Natural killer cell (primary cell): ENCODE measurements around the gene KLK7. TPM values are rescaled to one million over a fixed set of nuclear protein-coding genes. Genes with fewer than 3 reads are reported as not detected.

Source experiments
- ATAC-seq, 3 donors: fragments of 150-1000 bp in 2 of 3; fragments of 200-7000 bp in 1 of 3; cut with Tn5 transposase; 1 replicate in 1 of 3; 2 replicates in 2 of 3; pipeline ENCODE4 v1.10.0; 2021; ENCODE audit warnings: mild to moderate bottlenecking in 2 of 3, moderate library complexity in 2 of 3
- DNase-seq, 2 donors: peaks; one replicate each; pipeline versions ENCODE4 v3.0.0 to v3.0.0-alpha.2; 2013 to 2021; ENCODE audit warnings: mixed read lengths in 1 of 2
- H3K27ac ChIP-seq: one replicate; pipeline ENCODE4 v1.5.1; 2013; ENCODE audit warnings: mild to moderate bottlenecking, low read length
- H3K27me3 ChIP-seq: one replicate; pipeline ENCODE4 v1.6.1; 2013; ENCODE audit warnings: low read length; ENCODE audit not compliant: control insufficient read depth, insufficient read depth
- H3K36me3 ChIP-seq: one replicate; pipeline ENCODE4 v1.6.1; 2013; ENCODE audit warnings: low read length; ENCODE audit not compliant: control insufficient read depth, insufficient read depth
- H3K4me1 ChIP-seq: one replicate; pipeline ENCODE4 v1.6.1; 2013; ENCODE audit warnings: low read length; ENCODE audit not compliant: control insufficient read depth, insufficient read depth
- H3K4me3 ChIP-seq: one replicate; pipeline ENCODE4 v1.5.1; 2013; ENCODE audit warnings: low read length
- H3K9me3 ChIP-seq: one replicate; pipeline ENCODE4 v1.6.1; 2013; ENCODE audit warnings: low read length; ENCODE audit not compliant: control insufficient read depth, insufficient read depth
- H3K27ac Mint-ChIP-seq, 2 donors: one replicate each; pipeline ENCODE4 v1.8.0; 2022; ENCODE audit warnings: mild to moderate bottlenecking in 2 of 2, mixed read lengths in 2 of 2, moderate library complexity in 1 of 2
- H3K27me3 Mint-ChIP-seq, 2 donors: one replicate each; pipeline ENCODE4 v1.8.0; 2022; ENCODE audit warnings: low read depth in 2 of 2, mixed read lengths in 2 of 2
- H3K36me3 Mint-ChIP-seq: one replicate; pipeline ENCODE4 v1.8.0; 2022; ENCODE audit warnings: mixed read lengths
- H3K4me1 Mint-ChIP-seq, 2 donors: one replicate each; pipeline ENCODE4 v1.8.0; 2022; ENCODE audit warnings: mixed read lengths in 2 of 2
- H3K4me3 Mint-ChIP-seq: one replicate; pipeline ENCODE4 v1.8.0; 2022; ENCODE audit warnings: mild to moderate bottlenecking, moderate library complexity, mixed read lengths
- H3K9me3 Mint-ChIP-seq, 2 donors: one replicate each; pipeline ENCODE4 v1.8.0; 2022; ENCODE audit warnings: mixed read lengths in 2 of 2
- WGBS: methylation state at CpG from one replicate; pipeline ENCODE4 v1.1.7; 2013; ENCODE audit warnings: missing lambda C conversion rate; ENCODE audit not compliant: insufficient coverage; 5-methylcytosine and 5-hydroxymethylcytosine counted together
- intact Hi-C: fragments of 100-400 bp; cut with micrococcal nuclease; formaldehyde crosslinking; loops from one replicate; pipeline ENCODE4 v1.14.2; 2022
- total RNA-seq, 4 donors: library from RNA; stranded (reverse); fragments of 120-200 nt in 1 of 4; gene quantifications; one replicate each; pipeline versions ENCODE4 v1.2.3 to v1.2.4, GENCODE V29; 2013 to 2022
- TF ChIP-seq, protein P1 (sequence below): fragments of 200-600 bp; IDR thresholded peaks from one replicate; pipeline ENCODE4 v1.8.0; 2022; ENCODE audit warnings: antibody characterized with exemption

KLK7 gene
- total RNA-seq, 3 donors from 2014 or later (not counting 1 experiment from before 2014, with no cell fraction given), result not detected

DNA sequence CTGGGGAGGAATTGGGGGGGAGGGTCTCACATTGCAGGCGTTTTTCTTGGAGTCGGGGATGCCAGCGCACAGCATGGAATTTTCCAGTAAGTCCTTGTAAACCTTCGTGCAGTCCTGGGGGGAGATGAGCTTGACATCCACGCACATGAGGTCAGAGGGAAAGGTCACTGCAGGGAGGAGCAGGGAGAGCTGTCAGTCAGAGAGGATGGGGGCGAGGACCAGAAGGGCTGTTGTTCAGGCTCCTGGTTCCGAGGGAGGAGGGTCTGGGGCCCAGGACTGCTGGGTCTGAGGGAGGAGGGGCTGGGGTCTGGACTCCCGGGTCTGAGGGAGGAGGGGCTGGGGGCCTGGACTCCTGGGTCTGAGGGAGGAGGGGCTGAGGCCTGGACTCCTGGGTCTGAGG lies 4.0 kb downstream of the KLK7 start:
- Mint-ChIP-seq H3K27ac (no peak overlapping the region), H3K27me3 (peaks cover 27 to 38% of the 10 kb centered on the region in 2 donors), H3K36me3 (no peaks in the 10 kb centered on the region), H3K9me3 (no peaks in the 10 kb centered on the region), H3K4me3 (no peak overlapping the region), H3K4me1 (no peaks in the 10 kb centered on the region)
- 52% methylated on average over 8 of the region's 8 CpGs for WGBS
- H3K4me3 ChIP-seq, result no peak overlapping the region
- H3K36me3 ChIP-seq, result no peaks in the 10 kb centered on the region
- H3K27me3 ChIP-seq, result peaks cover 2% of the 10 kb centered on the region
- TF ChIP-seq, protein P1, sequence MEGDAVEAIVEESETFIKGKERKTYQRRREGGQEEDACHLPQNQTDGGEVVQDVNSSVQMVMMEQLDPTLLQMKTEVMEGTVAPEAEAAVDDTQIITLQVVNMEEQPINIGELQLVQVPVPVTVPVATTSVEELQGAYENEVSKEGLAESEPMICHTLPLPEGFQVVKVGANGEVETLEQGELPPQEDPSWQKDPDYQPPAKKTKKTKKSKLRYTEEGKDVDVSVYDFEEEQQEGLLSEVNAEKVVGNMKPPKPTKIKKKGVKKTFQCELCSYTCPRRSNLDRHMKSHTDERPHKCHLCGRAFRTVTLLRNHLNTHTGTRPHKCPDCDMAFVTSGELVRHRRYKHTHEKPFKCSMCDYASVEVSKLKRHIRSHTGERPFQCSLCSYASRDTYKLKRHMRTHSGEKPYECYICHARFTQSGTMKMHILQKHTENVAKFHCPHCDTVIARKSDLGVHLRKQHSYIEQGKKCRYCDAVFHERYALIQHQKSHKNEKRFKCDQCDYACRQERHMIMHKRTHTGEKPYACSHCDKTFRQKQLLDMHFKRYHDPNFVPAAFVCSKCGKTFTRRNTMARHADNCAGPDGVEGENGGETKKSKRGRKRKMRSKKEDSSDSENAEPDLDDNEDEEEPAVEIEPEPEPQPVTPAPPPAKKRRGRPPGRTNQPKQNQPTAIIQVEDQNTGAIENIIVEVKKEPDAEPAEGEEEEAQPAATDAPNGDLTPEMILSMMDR, result no peak
- ATAC-seq (no peak), DNase-seq (no peak)
- H3K4me1 ChIP-seq, result no peaks in the 10 kb centered on the region
- H3K9me3 ChIP-seq, result no peaks in the 10 kb centered on the region
- H3K27ac ChIP-seq, result no peak overlapping the region
- intact Hi-C loops, result no loop called here

DNA sequence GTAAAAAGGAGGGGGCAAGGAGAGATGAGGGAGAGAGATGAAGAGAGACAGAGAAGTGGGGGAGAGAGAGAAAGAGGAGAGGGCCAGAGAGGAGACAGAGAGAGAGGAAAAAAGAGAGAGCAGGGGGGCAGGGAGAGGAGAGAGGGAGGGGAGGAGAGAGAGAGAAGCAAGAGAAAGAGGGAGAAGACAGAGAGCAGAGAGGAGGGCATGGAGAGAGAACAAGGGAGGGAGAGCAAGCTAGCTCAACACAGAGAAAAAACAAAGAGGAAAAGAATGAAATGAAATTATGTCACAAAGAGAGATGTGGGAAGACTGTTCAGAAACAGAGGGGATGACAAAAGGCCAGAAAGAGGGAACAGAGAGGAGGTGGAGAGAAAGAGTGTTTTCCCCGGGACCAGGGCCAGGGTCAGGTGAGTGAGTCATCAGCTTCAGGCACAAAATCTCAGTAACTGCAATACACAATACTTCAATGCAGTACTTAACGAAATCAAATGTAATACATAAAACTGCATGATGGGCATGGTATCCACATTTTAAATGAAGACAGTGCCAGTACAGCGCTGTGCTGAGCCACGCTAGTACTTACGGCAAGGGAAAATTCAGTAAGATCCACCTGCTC lies 4.8 kb downstream of the KLK7 start:
- WGBS, result 95% methylated on average over 4 of the region's 5 CpGs
- ATAC-seq (no peak), DNase-seq (no peak)
- peaks cover 27 to 38% of the 10 kb centered on the region in 2 donors for H3K27me3 Mint-ChIP-seq
- H3K27me3 ChIP-seq, result no peaks in the 10 kb centered on the region
- TF ChIP-seq, protein P1, result no peak
- H3K9me3 Mint-ChIP-seq, result no peaks in the 10 kb centered on the region
- H3K4me1 Mint-ChIP-seq, result no peaks in the 10 kb centered on the region
- H3K36me3 Mint-ChIP-seq, result no peaks in the 10 kb centered on the region
- H3K4me3 Mint-ChIP-seq, result no peak overlapping the region
- no peak overlapping the region for H3K27ac Mint-ChIP-seq
- intact Hi-C loops, result no loop called here
- H3K27ac ChIP-seq, result no peak overlapping the region
- H3K9me3 ChIP-seq, result no peaks in the 10 kb centered on the region
- H3K4me1 ChIP-seq, result no peaks in the 10 kb centered on the region
- H3K36me3 ChIP-seq, result no peaks in the 10 kb centered on the region
- H3K4me3 ChIP-seq, result no peak overlapping the region

DNA sequence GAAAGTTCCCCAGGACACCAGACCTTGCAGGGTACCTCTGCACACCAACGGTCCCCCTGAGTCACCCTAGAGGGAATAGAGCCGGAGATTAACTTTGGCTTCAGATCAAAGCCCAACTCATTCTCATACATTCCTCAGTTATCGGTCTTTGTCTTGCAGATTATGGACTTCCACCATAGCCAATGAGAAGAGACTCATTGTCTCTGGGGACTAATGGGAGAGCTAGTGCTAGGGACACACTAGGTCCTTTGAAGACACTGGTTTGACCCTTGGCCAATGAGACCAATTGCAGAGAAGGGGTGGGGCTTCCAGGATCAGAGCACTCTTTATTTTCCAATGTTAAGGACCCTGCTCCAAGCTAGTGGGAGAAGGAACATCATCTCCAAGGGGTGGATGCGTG lies 6.1 kb downstream of the KLK7 start:
- no peak for DNase-seq
- Mint-ChIP-seq H3K27me3 (peaks cover 32 to 38% of the 10 kb centered on the region in 2 donors), H3K4me3 (no peak overlapping the region), H3K9me3 (no peaks in the 10 kb centered on the region), H3K27ac (no peak overlapping the region), H3K4me1 (no peaks in the 10 kb centered on the region), H3K36me3 (no peaks in the 10 kb centered on the region)
- intact Hi-C loops, result no loop called here
- Histone ChIP-seq H3K27me3 (no peaks in the 10 kb centered on the region), H3K4me1 (no peaks in the 10 kb centered on the region), H3K9me3 (no peaks in the 10 kb centered on the region), H3K4me3 (no peak overlapping the region), H3K27ac (no peak overlapping the region), H3K36me3 (no peaks in the 10 kb centered on the region)
- WGBS, result 92% methylated on average over 4 of the region's 4 CpGs
- TF ChIP-seq, protein P1, result no peak
- no peak for ATAC-seq

- DNase-seq (no peak), ATAC-seq (no peak)
- Mint-ChIP-seq H3K27ac (no peak overlapping the region), H3K9me3 (no peaks in the 10 kb centered on the region), H3K4me1 (no peaks in the 10 kb centered on the region), H3K36me3 (no peaks in the 10 kb centered on the region), H3K4me3 (no peak overlapping the region), H3K27me3 (peaks cover 26 to 37% of the 10 kb centered on the region in 2 donors)
- TF ChIP-seq, protein P1, result no peak
- no peak overlapping the region for H3K4me3 ChIP-seq
- no peaks in the 10 kb centered on the region for H3K4me1 ChIP-seq
- no peaks in the 10 kb centered on the region for H3K27me3 ChIP-seq
- 23% methylated on average over 8 of the region's 8 CpGs for WGBS
- intact Hi-C loops, result no loop called here
- no peaks in the 10 kb centered on the region for H3K36me3 ChIP-seq
- H3K9me3 ChIP-seq, result no peaks in the 10 kb centered on the region
- H3K27ac ChIP-seq, result no peak overlapping the region
Measured at GRCh38 chr19:50975766-50976165, 8.0 kb downstream of the KLK7 start.
